Middle frontal gyrus (tissue), 1 donor: ENCODE measurements around the gene CARD9.
"Not testable (repeated sequence)": the region's sequence is repeated elsewhere in the genome, so short reads cannot be mapped to it uniquely, and the experiment has no call there.

Experiments used
- DNase-seq: peaks from one replicate; pipeline ENCODE4 v3.0.0-alpha.2; 2015; ENCODE audit warnings: low spot score; ENCODE audit errors: extremely low spot score

Gene CARD9

DNA sequence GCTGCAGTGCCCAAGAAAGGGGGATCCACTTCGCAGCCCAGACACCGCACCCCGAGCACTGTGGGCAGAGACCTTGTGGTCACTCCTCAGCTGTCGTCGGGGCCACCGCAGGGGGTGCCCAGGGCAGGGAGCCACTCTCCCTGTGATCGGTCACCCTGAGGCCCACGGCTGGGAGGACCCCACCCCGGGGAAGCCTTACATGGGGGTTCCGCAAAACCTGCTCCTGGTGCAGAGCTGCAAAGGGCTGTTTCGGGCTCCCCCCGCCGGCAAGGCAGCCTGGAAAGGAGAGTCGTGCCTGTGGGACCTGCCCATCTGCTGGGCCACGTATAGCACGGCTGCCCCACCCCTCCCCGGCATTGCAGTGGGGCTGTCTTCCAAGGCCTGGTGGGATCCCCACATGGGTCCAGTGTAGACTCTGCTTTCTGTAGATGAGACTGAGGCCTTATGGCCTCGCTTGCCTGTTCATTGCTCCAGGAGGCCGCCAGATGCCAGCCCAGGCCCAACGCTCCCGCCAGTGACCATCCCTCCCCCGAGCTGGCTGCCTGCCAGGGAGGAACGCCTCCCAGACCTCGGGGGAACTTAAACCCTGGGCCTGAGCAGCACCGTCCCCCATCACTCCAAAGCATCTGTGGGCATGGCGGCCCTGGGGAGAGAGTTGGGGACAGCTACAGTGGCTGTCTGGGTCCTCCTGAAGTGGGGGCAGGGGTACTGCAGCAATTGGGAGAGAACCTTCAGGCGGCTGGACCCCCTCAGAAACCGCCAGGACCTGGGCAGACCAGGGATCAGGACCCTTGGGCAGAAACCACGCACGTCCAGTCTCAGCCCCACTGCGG lies 8.3 kb downstream of the CARD9 start:
- no peak for DNase-seq

DNA sequence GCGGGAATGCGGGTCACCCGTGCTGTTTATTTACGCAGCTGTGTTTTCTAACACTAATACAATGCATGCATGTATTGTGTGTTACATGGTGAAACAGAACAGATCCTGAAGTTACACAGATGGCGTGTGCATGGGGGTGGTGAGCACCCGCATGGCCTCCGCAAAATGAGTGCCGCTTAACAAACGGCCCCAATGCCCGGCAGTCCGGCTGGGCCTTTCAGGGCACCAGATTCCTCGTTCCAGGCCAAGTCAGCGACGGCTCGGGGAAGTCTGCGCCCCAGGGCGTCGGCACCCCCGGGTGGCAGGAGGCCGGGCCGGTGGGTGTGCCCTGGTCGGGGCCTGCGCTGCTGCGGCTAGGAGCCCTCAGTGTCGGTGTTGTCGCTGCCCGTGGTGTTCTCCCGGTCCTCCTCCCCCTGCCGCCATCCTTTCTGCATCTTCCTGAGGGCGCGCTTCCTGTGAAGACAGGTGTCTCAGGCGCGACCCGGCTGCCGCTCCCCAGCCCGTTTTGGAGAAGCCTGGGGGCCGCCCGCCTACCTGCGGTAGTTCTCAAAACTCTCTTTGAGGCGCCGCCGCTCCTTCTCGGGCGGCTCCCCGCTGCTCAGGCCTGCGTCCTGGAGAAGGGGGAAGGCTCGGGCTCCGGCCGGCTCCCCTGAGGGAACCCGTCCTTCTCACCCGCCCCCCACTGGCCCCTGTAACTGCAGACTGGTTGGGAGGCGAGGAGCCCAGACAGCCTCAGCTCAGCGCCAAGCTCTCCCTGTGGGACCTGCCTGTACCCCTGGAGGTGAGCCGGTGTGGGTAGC lies 9.3 kb downstream of the CARD9 start:
- DNase-seq: no peak

DNA sequence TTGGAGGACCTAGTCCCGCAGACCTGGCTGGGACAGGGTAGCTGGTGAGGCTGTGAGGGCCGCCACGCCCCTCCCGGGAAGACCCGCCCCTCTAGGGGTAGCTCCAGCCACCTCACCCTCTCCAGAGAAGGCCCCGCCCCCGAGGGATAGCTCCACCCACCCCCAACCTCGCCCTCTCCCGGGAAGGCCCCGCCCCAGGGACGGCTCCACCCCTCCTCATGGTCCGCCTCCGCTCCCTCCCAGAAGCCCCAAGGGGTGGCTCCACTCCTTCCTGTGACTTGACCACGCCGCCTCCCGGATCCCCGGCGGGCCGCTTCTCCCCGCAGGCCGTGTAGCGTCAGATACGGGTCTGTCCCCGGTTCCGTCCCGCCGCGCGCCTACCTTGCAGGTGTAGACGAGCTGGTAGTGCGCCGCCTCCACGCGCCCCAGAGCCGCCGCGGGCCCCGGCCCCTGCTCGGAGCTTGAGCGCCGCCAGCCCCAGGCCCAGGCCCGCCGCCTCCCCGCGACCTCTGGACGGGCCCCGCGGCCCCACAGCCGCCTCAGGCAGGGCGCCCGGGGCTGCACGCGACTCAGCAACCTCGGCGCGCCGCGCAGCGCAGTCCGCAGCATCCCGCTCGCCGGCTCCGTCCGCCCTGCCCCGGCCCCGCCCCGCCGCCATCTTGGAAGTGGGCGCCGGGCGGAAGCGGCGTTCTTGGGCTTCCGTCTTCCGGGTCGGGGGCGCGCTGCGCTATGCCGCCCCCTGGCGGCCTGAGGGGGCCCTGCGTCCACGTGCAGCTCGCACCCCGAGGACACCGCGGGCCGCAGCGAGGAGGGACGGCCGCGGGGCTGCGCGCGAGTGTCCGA lies 10.1 kb downstream of the CARD9 start, which contains the start of gene DNLZ:
Gene DNLZ, minus strand, starts transcription at position 639 of the 843 bp plus-strand sequence. Its CDS starts 30 bp downstream, at position 609.
- peak; percentile 81 for DNase-seq

DNA sequence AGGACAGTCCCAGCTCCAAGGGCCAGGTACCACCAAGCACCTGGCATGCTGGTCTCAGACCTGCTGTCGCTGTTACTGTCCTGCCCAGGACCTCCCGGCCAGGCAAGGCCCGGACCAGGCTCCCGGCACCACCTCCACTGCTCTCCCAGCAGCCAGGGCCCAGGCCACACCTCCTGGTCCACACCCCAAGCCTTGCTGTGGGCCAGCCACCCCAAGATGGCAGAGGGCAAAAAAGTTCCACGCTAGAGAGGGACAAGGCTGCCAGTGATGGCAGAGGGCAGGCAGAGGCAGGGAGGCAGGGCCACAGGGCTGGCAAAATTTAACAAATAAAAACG lies 11.1 kb downstream of the CARD9 start:
- DNase-seq: no peak

DNA sequence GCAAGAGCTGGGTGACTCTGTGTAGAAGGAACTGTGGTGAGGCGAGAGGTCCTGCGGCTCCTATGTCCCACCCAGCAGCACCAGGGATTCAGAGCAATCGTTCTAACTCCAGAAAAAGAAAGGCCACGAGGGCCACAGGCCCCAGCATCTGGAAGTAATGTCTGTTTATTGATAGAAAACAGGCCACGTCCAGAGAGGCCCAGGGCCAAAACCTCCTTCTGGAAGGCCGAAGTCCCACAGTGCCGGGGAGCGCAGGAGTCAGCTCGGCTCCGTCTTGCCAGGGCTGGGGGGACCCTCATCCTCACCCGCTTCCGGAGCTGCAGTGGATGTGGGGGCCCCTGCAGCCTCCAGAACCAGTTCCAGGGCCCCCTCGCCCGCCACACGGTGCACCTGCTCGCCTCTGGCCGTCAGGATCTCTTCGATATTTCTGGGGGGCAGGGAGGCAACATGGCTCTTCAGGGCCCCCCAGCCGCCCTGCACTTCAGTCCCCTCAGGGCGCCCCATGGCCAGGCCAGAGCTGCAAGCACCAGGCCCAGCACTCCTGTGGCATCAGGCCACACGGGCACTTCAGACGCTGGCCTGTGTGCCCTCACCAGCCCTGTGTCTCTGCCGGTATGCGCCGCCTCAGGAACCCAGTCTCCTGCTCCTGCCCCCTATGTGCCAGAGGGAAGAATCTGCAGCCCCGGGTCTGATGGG lies 11.6 kb downstream of the CARD9 start:
- DNase-seq: no peak

DNA sequence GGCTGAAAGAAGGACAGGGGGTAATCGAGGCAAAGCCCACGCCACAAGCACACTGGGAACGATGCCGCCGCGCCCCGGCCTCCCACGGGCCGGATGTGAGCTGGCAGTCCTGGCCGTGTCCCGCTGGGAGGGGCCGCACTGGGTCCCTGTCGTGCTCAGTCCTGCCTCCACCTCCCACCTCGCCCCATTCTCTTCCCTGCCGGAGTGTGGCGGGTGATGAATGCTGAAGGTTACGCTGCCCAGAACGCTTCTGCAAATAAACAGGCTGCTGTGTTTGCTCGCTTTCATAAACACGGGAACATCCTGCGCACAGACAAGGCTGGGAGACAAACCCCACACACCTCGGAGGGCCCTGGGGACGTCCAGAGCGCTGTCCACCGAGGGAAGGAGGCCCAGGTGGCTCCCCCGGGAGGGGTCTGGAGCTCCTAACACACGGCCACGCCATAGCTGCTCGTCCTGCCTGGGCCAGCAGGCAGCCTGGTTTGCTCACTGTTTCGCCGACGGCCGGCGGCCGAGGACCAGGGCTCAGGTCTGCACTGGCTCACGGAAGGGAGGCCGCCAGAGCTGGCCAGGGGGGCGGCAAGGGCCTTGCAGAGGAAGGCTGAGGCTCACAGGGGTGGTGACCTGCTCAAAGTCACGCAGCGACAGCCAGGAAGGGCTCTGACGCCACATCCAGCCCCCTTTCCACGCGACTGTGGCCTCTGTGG lies 12.3 kb downstream of the CARD9 start:
- DNase-seq: no peak

DNA sequence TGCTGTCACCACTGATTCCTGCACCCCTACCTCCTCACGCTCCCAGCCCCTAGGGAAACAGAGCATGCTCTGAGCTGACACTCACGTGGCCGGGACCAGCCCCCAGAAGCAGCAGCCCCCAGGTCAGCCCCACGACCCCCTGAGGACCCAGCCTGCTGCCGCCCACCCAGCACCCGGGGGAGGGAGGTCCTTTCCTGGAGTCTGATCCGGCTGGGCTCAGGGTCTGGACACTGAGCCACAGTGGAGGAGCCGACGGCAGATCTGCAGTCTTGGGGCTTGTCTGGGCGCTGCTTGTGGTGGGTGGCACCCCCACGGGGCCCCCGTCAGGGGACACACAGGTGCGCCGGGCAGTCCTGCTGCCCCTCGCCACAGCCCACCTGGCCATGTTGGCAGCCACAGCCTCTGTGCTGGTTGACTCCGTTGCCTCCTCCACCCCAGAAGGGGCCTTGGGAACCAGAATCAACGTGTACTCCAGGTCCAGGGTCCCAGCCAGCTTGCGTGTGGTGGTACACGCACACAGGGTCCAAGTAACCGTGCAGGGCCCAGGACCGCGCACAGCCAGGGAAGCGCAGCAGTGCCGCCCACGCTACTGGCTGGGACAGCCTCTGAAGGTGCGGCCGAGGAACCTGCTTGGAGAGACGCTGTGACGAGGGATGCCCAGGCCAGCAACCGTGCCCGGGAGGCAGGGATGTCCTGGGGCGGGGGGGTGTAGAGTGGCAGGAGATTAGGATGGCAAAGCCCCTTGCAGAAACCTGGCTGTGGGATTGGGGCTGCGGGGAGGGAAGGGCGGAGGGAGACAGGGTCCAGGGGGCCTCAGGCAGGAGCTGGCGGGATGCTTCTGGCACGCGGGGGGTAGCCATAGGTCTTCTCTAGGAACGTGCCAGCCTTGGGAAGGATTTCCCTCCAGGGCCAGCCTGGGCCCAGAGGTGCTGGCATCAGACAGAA lies 13.4 kb downstream of the CARD9 start:
- no peak for DNase-seq

DNA sequence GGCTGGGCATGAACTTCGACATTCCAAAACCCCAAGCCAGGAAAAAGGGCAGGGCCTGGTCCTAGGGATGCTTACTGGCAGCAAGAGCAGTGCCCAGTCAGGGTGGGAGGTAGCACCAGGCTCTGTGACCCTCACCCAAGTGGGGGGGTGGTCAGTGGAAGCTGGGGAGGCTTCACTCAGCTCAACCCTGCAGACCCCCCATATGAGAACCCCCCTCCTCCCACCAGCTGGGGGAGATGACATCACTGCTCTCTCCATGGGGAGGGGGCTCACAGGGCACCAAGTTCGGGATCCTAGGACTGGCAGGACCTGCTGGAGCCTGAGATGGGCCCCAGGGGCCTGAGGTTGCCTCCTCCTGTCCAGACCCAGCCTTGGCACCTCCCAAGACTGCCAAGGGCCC lies 14.6 kb downstream of the CARD9 start:
- no peak for DNase-seq

DNA sequence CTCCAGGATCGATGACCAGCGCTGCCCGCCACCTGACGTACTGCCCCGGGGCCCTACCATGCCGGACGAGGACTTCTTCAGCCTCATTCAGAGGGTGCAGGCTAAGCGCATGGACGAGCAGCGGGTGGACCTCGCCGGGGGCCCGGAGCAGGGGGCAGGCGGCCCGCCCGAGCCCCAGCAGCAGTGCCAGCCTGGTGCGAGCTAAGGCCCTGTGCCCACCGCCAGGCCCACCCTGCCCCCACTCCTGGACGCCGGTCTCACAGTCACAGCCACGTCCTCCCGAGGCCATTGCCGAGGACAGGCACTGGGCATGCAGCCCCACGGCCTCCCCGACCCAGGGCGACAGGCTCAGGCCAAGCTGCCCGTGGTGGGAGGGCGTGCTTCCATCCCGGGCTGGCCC lies 15.5 kb downstream of the CARD9 start:
- no peak for DNase-seq

DNA sequence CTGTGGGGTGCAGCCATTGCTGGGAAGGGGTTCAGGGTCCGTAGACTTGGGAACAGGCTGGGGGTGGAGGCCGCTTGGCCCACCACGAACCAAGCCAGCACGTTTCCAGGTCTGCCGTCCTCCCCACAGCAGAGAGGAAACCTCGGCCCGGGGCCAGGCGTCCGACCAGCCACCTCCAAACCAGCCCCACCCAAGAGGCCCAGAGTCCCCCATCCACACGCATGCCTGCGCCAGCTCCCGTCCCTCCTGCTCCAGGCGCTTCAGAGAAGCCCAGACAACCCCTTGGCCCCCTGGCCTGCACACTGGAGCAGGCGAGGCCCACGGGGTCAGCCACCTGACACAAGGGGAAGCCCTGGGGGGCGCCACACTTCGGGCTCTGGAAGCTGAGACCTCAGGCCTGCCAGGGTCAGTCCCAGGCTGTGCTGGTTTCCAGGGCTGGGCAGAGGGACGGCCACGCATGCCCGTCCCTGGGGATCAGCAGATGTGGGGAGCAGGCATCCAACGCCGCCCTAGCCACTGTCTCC lies 16.2 kb downstream of the CARD9 start:
- DNase-seq: no peak

DNA sequence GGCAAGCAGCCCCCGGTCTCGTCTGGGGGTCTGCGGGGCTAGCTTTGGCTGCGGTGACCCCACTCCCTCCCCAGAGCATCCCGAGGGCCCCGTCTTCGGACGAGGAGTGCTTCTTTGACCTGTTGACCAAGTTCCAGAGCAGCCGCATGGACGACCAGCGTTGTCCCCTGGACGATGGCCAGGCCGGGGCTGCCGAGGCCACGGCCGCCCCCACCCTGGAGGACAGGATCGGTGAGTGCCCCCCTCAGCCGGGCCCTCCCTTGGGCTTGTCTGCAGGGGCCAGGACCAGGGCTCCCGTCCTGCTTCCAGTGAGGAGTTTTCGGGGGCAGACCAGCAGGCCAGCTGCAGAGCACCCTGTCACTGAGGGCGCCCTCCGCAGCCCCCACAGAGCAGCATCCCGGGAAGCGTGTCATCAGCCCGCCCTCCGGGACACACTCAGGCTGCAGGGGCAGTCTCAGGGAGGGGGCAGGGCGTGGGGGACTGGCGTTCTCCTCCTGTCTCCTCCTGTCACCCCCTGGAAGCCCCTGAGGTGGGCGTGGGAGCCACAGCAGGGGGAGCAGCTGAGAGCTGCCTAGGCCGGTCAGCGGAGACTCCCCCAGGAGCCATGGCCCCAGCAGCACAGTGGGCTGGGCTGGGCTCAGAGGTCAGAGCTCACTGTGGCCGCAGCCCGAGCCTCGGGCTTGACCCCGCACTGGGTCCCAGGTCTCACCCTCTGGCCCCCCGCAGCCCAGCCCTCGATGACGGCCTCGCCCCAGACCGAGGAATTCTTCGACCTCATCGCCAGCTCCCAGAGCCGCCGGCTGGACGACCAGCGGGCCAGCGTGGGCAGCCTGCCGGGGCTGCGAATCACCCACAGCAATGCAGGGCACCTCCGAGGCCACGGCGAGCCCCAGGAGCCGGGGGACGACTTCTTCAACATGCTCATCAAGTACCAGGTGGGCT lies 17.6 kb downstream of the CARD9 start:
- no peak for DNase-seq

DNA sequence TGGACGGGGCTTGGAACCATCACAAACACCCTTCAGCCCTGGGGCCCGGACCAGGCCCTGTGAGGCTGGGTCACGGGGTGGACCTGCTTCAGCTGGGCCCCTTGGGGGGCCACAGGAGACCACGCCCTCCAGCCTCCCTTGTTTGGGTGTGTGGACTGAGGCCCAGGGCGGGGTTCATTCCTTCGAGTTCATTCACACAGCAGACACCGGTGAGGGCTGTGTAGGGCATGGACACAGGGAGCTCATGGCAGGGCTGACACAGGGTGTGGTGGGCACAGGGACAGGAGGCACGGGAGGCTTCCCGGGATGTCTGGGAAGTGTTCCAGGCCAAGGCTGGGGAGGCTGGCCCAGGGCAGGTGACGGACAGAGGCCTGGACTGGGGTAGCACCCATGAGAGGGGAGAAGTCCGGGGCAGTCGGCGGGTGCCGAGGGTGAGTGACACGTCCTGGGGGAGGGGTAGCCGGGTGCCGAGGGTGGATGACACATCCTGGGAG lies 18.8 kb downstream of the CARD9 start:
- no peak for DNase-seq

DNA sequence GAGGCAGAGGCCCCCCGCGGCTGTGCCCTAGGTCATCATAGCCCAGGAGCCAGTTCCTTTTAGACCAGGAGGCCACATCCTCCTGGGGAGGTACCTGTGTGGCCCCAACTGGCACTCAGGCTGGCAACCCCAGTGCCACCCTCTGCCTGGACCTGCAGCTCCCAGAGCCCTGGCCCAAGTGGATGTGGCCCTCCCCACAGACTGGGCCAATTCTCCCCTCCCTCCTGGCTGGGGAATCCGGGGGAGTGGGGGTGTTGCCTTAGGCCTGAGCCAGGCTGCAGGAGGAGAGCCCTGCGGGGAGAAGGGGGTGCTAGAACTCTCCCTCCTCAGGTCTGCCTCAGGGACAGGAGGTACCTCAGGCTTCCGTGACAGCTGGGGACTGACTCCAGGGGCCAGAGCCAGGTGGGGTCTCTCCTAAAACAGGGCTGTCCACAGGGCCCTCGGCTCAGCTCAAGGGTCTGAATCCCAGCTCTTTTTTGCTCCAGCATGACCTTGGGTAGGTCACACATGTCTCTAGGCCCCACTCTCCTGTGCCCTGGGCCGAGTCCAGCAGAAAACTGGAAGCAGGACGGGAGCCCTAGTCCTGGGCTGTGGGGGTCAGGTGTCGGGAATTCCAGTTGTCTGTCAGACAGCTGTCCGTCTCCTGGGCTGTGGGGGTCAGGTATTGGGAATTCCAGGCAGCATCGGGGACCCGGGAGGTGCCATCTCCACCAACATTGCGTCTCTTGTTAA lies 19.5 kb downstream of the CARD9 start:
- no peak for DNase-seq

DNA sequence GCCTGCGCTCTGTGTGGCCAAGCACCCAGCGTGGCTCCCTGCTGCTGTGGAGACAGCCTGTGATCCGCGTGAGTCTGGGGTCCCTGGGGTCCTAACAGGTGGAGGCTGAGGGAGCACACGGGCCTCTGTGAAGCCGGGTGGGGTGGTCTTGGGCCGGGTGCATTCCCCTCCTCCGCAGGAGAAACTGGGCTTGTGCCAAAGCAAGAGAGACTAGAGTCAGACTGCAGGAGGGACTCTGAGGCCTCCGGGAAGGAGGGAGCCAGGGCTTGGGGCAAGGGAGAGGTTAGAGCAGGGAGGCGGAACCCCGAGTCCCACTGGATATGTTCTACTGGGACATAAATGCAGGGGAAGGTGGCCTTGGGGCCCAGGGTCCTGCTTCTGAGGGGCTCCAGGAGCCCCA lies 20.4 kb downstream of the CARD9 start:
- no peak for DNase-seq

DNA sequence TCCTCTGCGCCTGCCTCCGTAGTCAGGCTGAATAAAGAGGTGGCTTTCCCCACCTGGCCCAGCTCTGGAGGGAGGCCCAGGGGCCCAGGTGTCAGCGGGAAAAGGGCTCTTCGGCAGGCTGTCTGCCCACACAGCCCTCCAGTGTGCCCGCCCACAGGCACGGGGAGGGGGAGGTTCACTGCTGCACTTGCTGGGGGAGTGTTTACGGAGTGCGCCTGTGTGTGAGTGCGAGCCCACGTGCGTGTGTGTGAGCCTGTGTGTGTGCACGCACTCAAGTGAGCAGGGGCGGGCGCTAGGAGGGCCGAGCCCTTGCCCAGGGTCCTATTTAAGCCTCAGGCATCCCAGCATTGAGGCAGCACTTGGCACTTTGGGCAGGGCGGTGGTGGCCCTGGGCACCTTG lies 20.8 kb downstream of the CARD9 start:
- DNase-seq: no peak

DNA sequence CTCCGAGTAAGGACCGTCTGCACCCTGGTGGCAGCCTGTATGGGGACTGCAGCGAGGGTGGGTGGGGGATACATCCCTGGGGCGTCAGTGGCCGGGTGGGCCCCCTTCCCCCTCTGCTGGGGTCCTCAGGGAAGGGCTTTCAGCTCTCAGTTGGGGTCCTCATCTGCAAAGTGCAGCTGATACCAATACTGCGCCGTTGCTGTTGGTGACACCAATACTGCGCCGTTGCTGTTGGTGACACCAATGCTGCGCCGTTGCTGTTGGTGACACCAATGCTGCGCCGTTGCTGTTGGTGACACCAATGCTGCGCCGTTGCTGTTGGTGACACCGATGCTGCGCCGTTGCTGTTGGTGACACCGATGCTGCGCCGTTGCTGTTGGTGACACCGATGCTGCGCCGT lies 21.6 kb downstream of the CARD9 start:
- not testable (repeated sequence) for DNase-seq

DNA sequence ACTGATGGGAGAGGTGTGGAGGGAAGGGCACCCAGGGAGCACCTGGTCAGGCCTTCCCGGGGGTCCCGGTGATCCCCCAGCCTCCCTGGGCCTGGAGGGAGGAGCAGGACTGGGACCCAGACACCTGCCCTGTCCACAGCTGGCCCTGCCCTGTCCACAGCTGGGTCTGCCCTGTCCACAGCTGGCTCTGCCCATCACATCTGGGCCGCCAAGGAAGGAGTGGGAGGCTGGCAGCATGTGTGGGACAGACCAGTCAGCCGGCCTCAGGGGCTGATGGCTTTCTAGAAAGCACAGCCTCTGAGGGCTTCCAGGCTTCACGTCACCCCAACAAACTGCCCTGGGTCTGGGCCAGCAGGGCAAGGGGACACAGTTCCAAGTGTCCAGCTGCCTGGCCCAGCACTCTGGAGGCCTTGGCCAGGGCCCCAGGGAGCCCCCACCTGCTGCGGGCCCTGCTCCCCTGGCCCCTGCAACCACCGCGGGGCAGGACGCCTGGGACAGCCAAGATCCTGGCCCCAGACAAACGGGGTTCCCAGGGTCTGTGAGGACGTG lies 22.1 kb downstream of the CARD9 start:
- no peak for DNase-seq
